Caco-2 (cell line): ENCODE data around the gene IGFBP2. TPM values are rescaled to one million over a fixed set of nuclear protein-coding genes. Genes with fewer than 3 reads are reported as not detected.

Experiments used
- BruUV-seq: library from RNA; stranded (reverse); fragments of 400-500 nt; replicated peaks from 2 replicates; lab custom pipeline; 2021; lab: Mats Ljungman, UMichigan
- CTCF ChIA-PET: fragments of 300-600 bp; sonication (Branson Sonifier 250); formaldehyde crosslinking; loops from one replicate; lab custom pipeline; 2022; ENCODE audit warnings: antibody characterized with exemption; lab: Charles Lee
- POLR2A ChIA-PET: fragments of 300-600 bp; sonication (Branson Sonifier 250); formaldehyde crosslinking; loops from one replicate; lab custom pipeline; 2022; ENCODE audit warnings: antibody characterized with exemption; lab: Charles Lee
- DNase-seq, 2 experiments: peaks; one replicate each; pipeline versions ENCODE4 v3.0.0 to v3.0.0-alpha.2; 2020 to 2022
- H3K27me3 ChIP-seq: replicated peaks from 2 replicates; pipeline ENCODE4 v1.6.0; 2011; ENCODE audit warnings: low read length; ENCODE audit not compliant: control insufficient read depth, insufficient read depth
- H3K36me3 ChIP-seq: 2 replicates; pipeline ENCODE4 v1.5.1; 2011; ENCODE audit warnings: low read length; ENCODE audit not compliant: control insufficient read depth, insufficient read depth
- H3K4me1 ChIP-seq: fragments of 250-450 bp; sonication (Bioruptor Pico); 2 replicates; pipeline ENCODE4 v1.5.1; 2020; ENCODE audit warnings: mild to moderate bottlenecking
- H3K4me3 ChIP-seq: 2 replicates; pipeline ENCODE4 v1.5.1; 2011; ENCODE audit warnings: low read depth, mild to moderate bottlenecking, control low read depth, low read length
- H3K9me3 ChIP-seq: fragments of 250-450 bp; sonication (Bioruptor Pico); 2 replicates; pipeline ENCODE4 v1.5.1; 2020; ENCODE audit warnings: mild to moderate bottlenecking, moderate library complexity
- H3K27ac Mint-ChIP-seq: one replicate; pipeline ENCODE4 v1.8.0; 2022; ENCODE audit warnings: mixed read lengths; ENCODE audit not compliant: unreplicated experiment
- H3K27me3 Mint-ChIP-seq: one replicate; pipeline ENCODE4 v1.8.0; 2022; ENCODE audit warnings: mixed read lengths; ENCODE audit not compliant: insufficient read depth, unreplicated experiment
- H3K36me3 Mint-ChIP-seq: one replicate; pipeline ENCODE4 v1.8.0; 2022; ENCODE audit warnings: mild to moderate bottlenecking, mixed read lengths; ENCODE audit not compliant: insufficient read depth, unreplicated experiment
- H3K4me1 Mint-ChIP-seq: one replicate; pipeline ENCODE4 v1.8.0; 2022; ENCODE audit warnings: low read depth, mixed read lengths; ENCODE audit not compliant: unreplicated experiment
- H3K4me3 Mint-ChIP-seq: one replicate; pipeline ENCODE4 v1.8.0; 2022; ENCODE audit warnings: mild to moderate bottlenecking, moderate library complexity, mixed read lengths; ENCODE audit not compliant: unreplicated experiment
- H3K9me3 Mint-ChIP-seq: one replicate; pipeline ENCODE4 v1.8.0; 2022; ENCODE audit warnings: mixed read lengths; ENCODE audit not compliant: unreplicated experiment
- intact Hi-C: fragments of 100-400 bp; cut with micrococcal nuclease; formaldehyde crosslinking; loops from one replicate; pipeline ENCODE4 v1.10.0; 2022; ENCODE audit not compliant: unreplicated experiment
- total RNA-seq: library from RNA; stranded (reverse); gene quantifications from 2 replicates; pipeline ENCODE4 v1.2.3, GENCODE V29; 2022
- TF ChIP-seq, protein P1 (sequence below), 2 experiments: fragments of 200-600 bp in 1 of 2; IDR thresholded peaks; 1 replicate in 1 of 2; 2 replicates in 1 of 2; pipeline versions ENCODE4 v1.5.1 to v1.8.0; 2011 to 2022; ENCODE audit warnings: antibody characterized with exemption in 1 of 2, control low read depth in 1 of 2, inconsistent platforms in 1 of 2, low read depth in 1 of 2, low read length in 1 of 2, mild to moderate bottlenecking in 1 of 2, moderate library complexity in 1 of 2; ENCODE audit not compliant: insufficient read depth in 1 of 2, severe bottlenecking in 1 of 2, unreplicated experiment in 1 of 2

IGFBP2 gene
- total RNA-seq, 1 experiment from 2014 or later: 6.6 TPM

DNA sequence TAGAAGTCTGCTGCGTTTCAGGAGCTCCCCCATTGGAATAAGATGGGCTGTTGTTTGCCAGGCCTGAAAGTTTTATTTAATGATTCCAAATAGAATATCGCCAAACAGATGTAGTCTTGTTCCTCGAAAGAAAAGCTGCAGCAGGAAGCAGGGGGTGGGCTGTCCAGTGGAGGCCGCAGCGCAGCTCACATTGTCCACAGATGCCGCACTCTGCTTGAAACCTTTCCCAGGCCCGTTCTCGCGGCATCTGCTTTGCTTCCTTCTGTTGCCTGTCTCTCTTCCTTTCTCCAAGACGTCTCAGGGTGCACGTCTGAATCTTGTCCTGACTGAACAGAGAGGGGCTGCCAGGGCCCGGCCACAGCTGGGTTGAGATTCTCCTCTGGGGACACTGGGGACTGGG is 12.4 kb upstream of the IGFBP2 start:
- Mint-ChIP-seq H3K27me3 (no peaks in the 10 kb centered on the region), H3K4me1 (peaks cover 10% of the 10 kb centered on the region), H3K36me3 (no peaks in the 10 kb centered on the region), H3K9me3 (no peaks in the 10 kb centered on the region), H3K27ac (no peak overlapping the region), H3K4me3 (no peak overlapping the region)
- BruUV-seq: no TSS peak
- ChIA-PET POLR2A (no interaction called here), CTCF (interaction anchor here (1.0 kb wide), 1 partner anchor 16 kb away, joined by 4 read pairs; no protein-coding TSS in a partner anchor)
- H3K36me3 ChIP-seq: no peaks in the 10 kb centered on the region
- H3K9me3 ChIP-seq: no peaks in the 10 kb centered on the region
- TF ChIP-seq, protein P1, sequence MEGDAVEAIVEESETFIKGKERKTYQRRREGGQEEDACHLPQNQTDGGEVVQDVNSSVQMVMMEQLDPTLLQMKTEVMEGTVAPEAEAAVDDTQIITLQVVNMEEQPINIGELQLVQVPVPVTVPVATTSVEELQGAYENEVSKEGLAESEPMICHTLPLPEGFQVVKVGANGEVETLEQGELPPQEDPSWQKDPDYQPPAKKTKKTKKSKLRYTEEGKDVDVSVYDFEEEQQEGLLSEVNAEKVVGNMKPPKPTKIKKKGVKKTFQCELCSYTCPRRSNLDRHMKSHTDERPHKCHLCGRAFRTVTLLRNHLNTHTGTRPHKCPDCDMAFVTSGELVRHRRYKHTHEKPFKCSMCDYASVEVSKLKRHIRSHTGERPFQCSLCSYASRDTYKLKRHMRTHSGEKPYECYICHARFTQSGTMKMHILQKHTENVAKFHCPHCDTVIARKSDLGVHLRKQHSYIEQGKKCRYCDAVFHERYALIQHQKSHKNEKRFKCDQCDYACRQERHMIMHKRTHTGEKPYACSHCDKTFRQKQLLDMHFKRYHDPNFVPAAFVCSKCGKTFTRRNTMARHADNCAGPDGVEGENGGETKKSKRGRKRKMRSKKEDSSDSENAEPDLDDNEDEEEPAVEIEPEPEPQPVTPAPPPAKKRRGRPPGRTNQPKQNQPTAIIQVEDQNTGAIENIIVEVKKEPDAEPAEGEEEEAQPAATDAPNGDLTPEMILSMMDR (IDR thresholded peaks at IDR 0.05; ENCODE audit: insufficient read depth in 1 of 2, low read depth in 1 of 2, low read length in 1 of 2, severe bottlenecking in 1 of 2, unreplicated experiment in 1 of 2): no peak
- H3K27me3 ChIP-seq: no peaks in the 10 kb centered on the region
- H3K4me1 ChIP-seq: peaks cover 3% of the 10 kb centered on the region; the same call in 1 of the 2 replicates
- no peak overlapping the region for H3K4me3 ChIP-seq
- intact Hi-C loops: no loop called here
- DNase-seq: no peak

DNA sequence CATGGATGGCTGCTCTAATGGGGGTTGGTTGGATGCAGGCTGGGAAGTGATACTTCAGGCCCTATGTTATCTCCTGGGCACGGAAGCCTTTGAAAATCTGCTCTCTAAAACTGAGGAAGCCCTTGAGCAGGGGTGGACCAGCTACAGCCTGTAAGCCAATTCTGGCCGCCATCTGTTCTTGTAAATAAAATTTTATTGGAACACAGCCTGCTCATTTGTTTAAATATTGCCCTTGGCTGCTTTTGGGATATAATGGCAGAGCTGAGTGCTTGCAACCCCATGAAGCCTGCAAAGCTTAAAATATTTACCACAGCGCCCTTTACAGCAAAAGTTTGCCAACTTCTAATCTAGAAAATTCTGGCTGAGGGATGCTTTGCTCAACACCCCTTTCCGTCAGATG is 11.9 kb upstream of the IGFBP2 start:
- Histone ChIP-seq H3K4me3 (no peak overlapping the region), H3K4me1 (peaks cover 3% of the 10 kb centered on the region; the same call in 1 of the 2 replicates), H3K27me3 (no peaks in the 10 kb centered on the region), H3K9me3 (no peaks in the 10 kb centered on the region), H3K36me3 (no peaks in the 10 kb centered on the region)
- POLR2A ChIA-PET: no interaction called here
- no TSS peak for BruUV-seq
- CTCF ChIA-PET: no interaction called here
- intact Hi-C loops: no loop called here
- H3K4me1 Mint-ChIP-seq: peaks cover 12% of the 10 kb centered on the region
- no peak overlapping the region for H3K4me3 Mint-ChIP-seq
- H3K27ac Mint-ChIP-seq: no peak overlapping the region
- H3K36me3 Mint-ChIP-seq: no peaks in the 10 kb centered on the region
- H3K9me3 Mint-ChIP-seq: no peaks in the 10 kb centered on the region
- DNase-seq: no peak
- no peaks in the 10 kb centered on the region for H3K27me3 Mint-ChIP-seq
- TF ChIP-seq, protein P1 (IDR thresholded peaks at IDR 0.05; ENCODE audit: insufficient read depth in 1 of 2, low read depth in 1 of 2, low read length in 1 of 2, severe bottlenecking in 1 of 2, unreplicated experiment in 1 of 2): no peak

DNA sequence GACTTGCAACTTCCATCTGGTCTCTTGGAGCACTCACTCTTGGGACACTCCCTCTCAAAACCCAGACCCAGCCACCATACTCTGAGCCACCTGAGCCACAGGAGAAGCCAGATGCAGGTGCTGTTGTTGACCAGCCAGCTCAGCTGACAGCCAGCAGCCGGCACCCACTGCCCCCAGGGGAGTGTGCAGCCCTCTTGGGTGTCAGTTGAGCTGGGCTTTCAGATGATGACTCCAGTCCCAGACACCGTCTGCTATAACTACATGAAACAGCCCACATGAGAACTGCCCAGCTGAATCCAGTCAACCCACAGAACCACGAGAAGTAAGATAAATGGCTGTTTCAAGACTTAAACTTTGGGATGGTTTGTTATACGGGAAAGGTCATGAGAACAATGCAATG is 10.7 kb upstream of the IGFBP2 start:
- ChIA-PET POLR2A (no interaction called here), CTCF (interaction anchor here (1.5 kb wide), 1 partner anchor 28 kb away, joined by 3 read pairs; no protein-coding TSS in a partner anchor)
- BruUV-seq: no TSS peak
- no peaks in the 10 kb centered on the region for H3K9me3 ChIP-seq
- DNase-seq: no peak
- TF ChIP-seq, protein P1 (IDR thresholded peaks at IDR 0.05; ENCODE audit: insufficient read depth in 1 of 2, low read depth in 1 of 2, low read length in 1 of 2, severe bottlenecking in 1 of 2, unreplicated experiment in 1 of 2): no peak
- no peaks in the 10 kb centered on the region for H3K36me3 Mint-ChIP-seq
- intact Hi-C loops: no loop called here
- H3K4me3 ChIP-seq: no peak overlapping the region
- peaks cover 17% of the 10 kb centered on the region for H3K4me1 Mint-ChIP-seq
- no peak overlapping the region for H3K27ac Mint-ChIP-seq
- peaks cover 3% of the 10 kb centered on the region; the same call in 1 of the 2 replicates for H3K4me1 ChIP-seq
- no peak overlapping the region for H3K4me3 Mint-ChIP-seq
- no peaks in the 10 kb centered on the region for H3K36me3 ChIP-seq
- no peaks in the 10 kb centered on the region for H3K27me3 ChIP-seq
- H3K9me3 Mint-ChIP-seq: no peaks in the 10 kb centered on the region
- H3K27me3 Mint-ChIP-seq: peaks cover 4% of the 10 kb centered on the region
